Retinal pigment epithelial cell (primary cell): ENCODE results near the gene WNK1.

Experiments used
- DNase-seq: peaks from one replicate; pipeline ENCODE4 v3.0.0-alpha.2; 2010; ENCODE audit warnings: low read depth
- H3K4me3 ChIP-seq: 2 replicates; pipeline ENCODE4 v1.5.1; 2011; ENCODE audit warnings: mild to moderate bottlenecking, low read length, control low read depth, moderate library complexity
- TF ChIP-seq, protein P1 (sequence below): conservative IDR thresholded peaks from 2 replicates; pipeline ENCODE4 v1.5.1; 2011; ENCODE audit warnings: low read depth, low read length, control low read depth, inconsistent platforms

WNK1 gene

DNA sequence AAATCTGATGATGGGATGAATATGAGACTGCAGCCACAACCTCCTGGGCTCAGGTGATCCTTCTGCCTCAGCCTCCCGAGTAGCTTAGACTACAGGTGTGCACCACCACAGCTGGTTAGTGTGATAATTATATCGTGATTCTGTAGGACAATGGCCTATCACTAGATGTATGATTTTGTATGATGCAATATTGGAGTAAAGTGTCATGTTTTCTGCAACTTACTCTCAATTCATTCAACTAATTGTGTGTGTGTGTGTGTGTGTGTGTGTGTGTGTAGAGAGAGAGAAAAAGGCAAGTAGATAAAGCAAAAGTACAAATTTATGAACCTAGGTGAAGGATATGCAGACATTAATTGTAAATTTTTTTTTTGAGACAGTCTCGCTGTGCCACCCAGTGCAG, 186.4 kb downstream of the WNK1 start:
- TF ChIP-seq, protein P1, sequence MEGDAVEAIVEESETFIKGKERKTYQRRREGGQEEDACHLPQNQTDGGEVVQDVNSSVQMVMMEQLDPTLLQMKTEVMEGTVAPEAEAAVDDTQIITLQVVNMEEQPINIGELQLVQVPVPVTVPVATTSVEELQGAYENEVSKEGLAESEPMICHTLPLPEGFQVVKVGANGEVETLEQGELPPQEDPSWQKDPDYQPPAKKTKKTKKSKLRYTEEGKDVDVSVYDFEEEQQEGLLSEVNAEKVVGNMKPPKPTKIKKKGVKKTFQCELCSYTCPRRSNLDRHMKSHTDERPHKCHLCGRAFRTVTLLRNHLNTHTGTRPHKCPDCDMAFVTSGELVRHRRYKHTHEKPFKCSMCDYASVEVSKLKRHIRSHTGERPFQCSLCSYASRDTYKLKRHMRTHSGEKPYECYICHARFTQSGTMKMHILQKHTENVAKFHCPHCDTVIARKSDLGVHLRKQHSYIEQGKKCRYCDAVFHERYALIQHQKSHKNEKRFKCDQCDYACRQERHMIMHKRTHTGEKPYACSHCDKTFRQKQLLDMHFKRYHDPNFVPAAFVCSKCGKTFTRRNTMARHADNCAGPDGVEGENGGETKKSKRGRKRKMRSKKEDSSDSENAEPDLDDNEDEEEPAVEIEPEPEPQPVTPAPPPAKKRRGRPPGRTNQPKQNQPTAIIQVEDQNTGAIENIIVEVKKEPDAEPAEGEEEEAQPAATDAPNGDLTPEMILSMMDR = no peak
- no peak for DNase-seq
- no peak overlapping the region for H3K4me3 ChIP-seq

DNA sequence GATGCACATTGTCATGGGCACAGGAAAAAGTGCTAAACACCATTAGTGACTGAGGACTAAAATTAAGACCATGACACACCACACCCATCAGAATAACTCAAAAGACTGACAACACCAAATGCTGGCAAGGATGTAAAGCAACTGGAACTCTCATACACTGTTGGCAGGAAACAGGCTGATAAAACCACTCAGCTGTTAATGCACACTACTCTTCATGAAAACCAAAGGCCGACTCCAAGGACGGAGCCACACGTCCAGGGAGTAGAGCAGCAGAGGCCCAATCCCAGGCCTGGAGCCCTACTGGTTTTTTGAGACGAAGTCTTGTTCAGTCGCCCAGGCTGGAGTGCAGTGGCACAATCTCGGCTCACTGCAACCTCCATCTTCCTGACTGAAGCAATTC, 190.7 kb downstream of the WNK1 start:
- DNase-seq = no peak
- H3K4me3 ChIP-seq = no peak overlapping the region
- TF ChIP-seq, protein P1 = no peak

DNA sequence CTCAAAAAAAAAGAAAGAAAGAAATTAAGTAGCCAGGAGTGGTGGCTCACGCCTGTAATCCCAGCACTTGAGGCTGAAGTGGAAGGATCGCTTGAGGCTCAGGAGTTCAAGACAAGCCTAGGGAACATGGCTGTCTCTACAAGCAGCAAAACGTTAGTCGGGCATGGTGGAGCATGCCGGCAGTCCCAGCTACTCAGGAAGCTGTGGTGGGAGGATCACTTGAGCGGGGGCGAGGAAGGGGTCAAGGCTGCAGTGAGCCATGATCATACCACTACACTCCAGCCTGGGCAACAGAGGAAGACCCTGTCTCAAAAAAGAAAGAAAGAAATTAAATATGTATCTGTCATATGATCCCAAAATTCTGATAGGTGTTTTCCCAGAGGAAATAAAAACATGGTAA, 191.8 kb downstream of the WNK1 start:
- TF ChIP-seq, protein P1 = no peak
- no peak overlapping the region for H3K4me3 ChIP-seq
- no peak for DNase-seq

DNA sequence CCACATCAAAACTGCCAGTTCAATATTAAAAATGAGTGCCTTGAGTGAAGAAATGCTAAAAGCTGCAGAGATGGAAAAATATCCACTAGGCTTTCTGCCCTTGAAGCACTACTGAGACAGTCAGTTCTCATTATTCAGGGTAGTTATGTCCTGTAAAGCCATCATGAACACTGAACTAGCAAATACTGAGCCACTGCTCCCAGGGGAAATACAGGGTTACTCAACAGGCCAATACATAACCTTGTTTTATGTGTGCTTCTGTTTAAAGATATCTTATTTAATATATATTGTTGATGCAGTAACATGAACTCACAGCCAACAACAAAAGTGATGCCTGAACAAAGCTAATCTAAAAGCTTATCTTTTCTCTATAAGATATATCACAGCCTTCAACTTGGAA, 193.8 kb downstream of the WNK1 start:
- no peak for DNase-seq
- no peak overlapping the region for H3K4me3 ChIP-seq
- TF ChIP-seq, protein P1 = no peak

DNA sequence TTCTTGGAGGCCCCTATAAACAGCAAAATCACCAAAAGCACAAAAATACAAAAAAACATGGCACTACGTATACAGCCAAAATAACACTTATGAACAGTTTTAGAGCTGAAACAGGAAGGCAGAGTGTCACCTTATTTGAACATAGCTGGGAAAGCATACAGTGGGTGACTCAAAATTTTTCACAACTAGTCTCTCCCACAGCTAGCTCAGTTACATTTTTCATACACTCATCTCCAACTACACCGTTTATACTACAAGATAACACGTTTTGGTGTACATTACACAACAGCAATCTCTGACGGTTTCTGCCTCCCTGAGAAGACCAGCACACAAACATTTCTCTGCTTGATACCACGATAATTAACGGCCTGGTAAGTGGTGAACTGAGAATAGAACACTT, 194.3 kb downstream of the WNK1 start:
- TF ChIP-seq, protein P1 = no peak
- DNase-seq = no peak
- H3K4me3 ChIP-seq = no peak overlapping the region

DNA sequence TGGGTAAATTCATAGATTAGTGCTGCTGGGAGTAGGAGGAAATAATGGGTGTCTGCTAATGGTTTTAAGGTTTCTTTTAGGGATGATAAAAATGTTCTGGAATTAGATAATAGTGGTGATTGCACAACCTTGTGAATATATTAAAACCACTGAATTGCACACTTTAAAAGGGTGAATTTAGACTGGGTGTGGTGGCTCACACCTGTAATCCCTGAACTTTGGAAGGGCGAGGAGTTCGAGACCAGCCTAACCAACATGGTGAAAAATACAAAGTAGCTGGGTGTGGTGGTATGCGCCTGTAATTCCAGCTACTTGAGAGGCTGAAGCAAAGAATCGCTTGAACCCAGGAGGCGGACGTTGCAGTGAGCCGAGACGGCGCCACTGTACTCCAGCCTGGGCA, 195.9 kb downstream of the WNK1 start:
- TF ChIP-seq, protein P1 = no peak
- H3K4me3 ChIP-seq = peak overlapping the region; percentile 78
- no peak for DNase-seq

GRCh38 chr12:949453-950191, 197.2 kb downstream of the WNK1 start, which contains the start of gene RAD52:
Gene RAD52, minus strand, starts transcription at chr12:949694. Its CDS starts 16,636 bp downstream, at chr12:933058.
- TF ChIP-seq, protein P1 = peak; percentile 88
- peak; percentile 97 for DNase-seq
- peak within 1 kb of the TSS; percentile 78 for H3K4me3 ChIP-seq
